Measurements from ENCODE around the gene ERGIC1.

DNA sequence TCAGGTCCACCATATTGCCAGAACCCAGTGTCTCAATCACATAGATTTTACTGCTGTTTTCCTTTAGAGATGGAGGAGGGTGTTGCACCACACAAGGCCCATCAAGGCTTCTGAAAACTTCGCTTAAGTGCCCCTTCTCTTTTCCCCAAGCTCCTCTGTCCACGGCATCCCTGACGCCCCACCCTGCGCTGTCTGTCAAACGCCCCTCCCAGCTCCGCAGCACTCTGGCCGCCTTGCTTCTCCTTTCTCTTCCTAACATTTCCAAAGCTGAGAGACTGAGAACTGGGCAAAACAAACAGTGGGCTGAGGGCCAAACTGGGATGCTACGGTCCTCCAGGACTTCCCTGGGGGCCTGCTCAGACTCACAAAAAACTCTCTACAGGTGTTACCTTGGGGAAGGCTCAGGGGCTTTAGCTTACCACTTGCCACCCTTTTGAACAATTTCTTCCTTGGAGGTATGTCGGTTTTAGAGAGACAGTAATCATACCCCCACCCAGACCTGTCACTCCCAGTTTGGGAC, 28.3 kb upstream of the ERGIC1 start:
- TF ChIP-seq POLR2A (IDR thresholded peaks at IDR 0.05; ENCODE audit: low read depth, low read length) = no peak
- TF ChIP-seq, protein P1, sequence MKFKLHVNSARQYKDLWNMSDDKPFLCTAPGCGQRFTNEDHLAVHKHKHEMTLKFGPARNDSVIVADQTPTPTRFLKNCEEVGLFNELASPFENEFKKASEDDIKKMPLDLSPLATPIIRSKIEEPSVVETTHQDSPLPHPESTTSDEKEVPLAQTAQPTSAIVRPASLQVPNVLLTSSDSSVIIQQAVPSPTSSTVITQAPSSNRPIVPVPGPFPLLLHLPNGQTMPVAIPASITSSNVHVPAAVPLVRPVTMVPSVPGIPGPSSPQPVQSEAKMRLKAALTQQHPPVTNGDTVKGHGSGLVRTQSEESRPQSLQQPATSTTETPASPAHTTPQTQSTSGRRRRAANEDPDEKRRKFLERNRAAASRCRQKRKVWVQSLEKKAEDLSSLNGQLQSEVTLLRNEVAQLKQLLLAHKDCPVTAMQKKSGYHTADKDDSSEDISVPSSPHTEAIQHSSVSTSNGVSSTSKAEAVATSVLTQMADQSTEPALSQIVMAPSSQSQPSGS (IDR thresholded peaks at IDR 0.05; ENCODE audit: low read length) = no peak
